ENCODE measurements around the gene AGT.
"Not testable (repeated sequence)": the region's sequence is repeated elsewhere in the genome, so short reads cannot be mapped to it uniquely, and the experiment has no call there.

The AGT gene

DNA sequence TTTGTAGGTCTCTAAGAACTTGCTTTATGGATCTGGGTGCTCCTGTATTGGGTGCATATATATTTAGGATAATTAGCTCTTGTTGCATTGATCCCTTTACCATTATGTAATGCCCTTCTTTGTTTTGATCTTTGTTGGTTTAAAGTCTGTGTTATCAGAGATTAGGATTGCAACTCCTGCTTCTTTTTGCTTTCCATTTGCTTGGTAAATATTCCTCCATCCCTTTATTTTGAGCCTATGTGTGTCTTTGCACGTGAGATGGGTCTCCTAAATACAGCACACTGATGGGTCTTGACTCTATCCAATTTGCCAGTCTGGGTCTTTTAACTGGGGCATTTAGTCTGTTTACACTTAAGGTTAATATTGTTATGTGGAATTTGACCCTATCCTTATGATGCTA, 57.2 kb downstream of the AGT start:
- not testable (repeated sequence) for DNase-seq (ENCODE audit: extremely low spot score, insufficient read length, low read depth); FAIRE-seq

Measured in GM18507 (cell line).